Measurements from ENCODE around the gene TPP2.

GRCh38 chr13:102567857-102568256, 28.9 kb upstream of the TPP2 start:
- TF ChIP-seq CTCF (IDR thresholded peaks at IDR 0.05) (no peak), POLR2A (IDR thresholded peaks at IDR 0.05) (no peak)

Measured in right lobe of liver (tissue), 4 donors.